Fibroblast of lung (primary cell): Measurements from ENCODE around the gene DCTPP1. TPM values are rescaled to one million over a fixed set of nuclear protein-coding genes. Genes with fewer than 3 reads are reported as not detected.

Experiments used
- DNase-seq, 2 donors: peaks; one replicate each; pipeline versions ENCODE4 v3.0.0 to v3.0.0-alpha.2; 2010; ENCODE audit warnings: low read depth in 2 of 2
- H2AFZ ChIP-seq: 2 replicates; pipeline ENCODE4 v1.5.1; 2012; ENCODE audit warnings: low read length, control low read depth, inconsistent platforms
- H3K27ac ChIP-seq: 2 replicates; pipeline ENCODE4 v1.5.1; 2011; ENCODE audit warnings: low read length, control low read depth; ENCODE audit not compliant: insufficient read depth
- H3K27me3 ChIP-seq: 2 replicates; pipeline ENCODE4 v1.5.1; 2011; ENCODE audit warnings: mild to moderate bottlenecking, low read length; ENCODE audit not compliant: control insufficient read depth, insufficient read depth
- H3K36me3 ChIP-seq: 2 replicates; pipeline ENCODE4 v1.5.1; 2011; ENCODE audit warnings: low read length; ENCODE audit not compliant: control insufficient read depth, insufficient read depth
- H3K4me1 ChIP-seq: 2 replicates; pipeline ENCODE4 v1.5.1; 2011; ENCODE audit warnings: low read length; ENCODE audit not compliant: control insufficient read depth, insufficient read depth; ENCODE audit errors: extremely low read depth
- H3K4me2 ChIP-seq: 2 replicates; pipeline ENCODE4 v1.5.1; 2011; ENCODE audit warnings: low read length, control low read depth; ENCODE audit not compliant: insufficient read depth; ENCODE audit errors: extremely low read depth
- H3K4me3 ChIP-seq, 4 experiments: fragments of 200-600 bp in 1 of 4; sonication (generic) in 1 of 4; replicated peaks in 1 of 4; 2 replicates each; pipeline ENCODE4 v1.5.1; 2011 to 2016; ENCODE audit warnings: low read length in 4 of 4, low read depth in 3 of 4, mild to moderate bottlenecking in 3 of 4, control low read depth in 2 of 4, inconsistent platforms in 1 of 4, mixed read lengths in 1 of 4; ENCODE audit not compliant: insufficient read depth in 1 of 4; ENCODE audit errors: control extremely low read depth in 1 of 4
- H3K79me2 ChIP-seq: 2 replicates; pipeline ENCODE4 v1.5.1; 2012; ENCODE audit warnings: mild to moderate bottlenecking, low read length, inconsistent platforms; ENCODE audit not compliant: control insufficient read depth, insufficient read depth
- H3K9ac ChIP-seq: 2 replicates; pipeline ENCODE4 v1.5.1; 2011; ENCODE audit warnings: mild to moderate bottlenecking, low read length, control low read depth; ENCODE audit not compliant: insufficient read depth
- H3K9me3 ChIP-seq: 2 replicates; pipeline ENCODE4 v1.5.1; 2012; ENCODE audit warnings: low read depth, low read length; ENCODE audit not compliant: control insufficient read depth, insufficient read depth
- H4K20me1 ChIP-seq: 2 replicates; pipeline ENCODE4 v1.5.1; 2011; ENCODE audit warnings: low read length; ENCODE audit not compliant: control insufficient read depth, insufficient read depth; ENCODE audit errors: extremely low read depth
- EZH2 ChIP-seq: IDR thresholded peaks from 2 replicates; pipeline ENCODE4 v1.5.1; 2012; ENCODE audit warnings: low read length, control low read depth, mild to moderate bottlenecking; ENCODE audit errors: missing control alignments
- polyA plus RNA-seq, 2 donors: library from polyadenylated mRNA; depleted of rRNA in 1 of 2; stranded (reverse) in 1 of 2; unstranded in 1 of 2; fragments of >200 nt; gene quantifications; 2 replicates each; pipeline ENCODE4 v1.2.1, GENCODE V29; 2011 to 2012; ENCODE audit warnings: missing spikeins in 1 of 2
- total RNA-seq: library from RNA; depleted of rRNA; stranded (reverse); fragments of >200 nt; gene quantifications from 2 replicates; pipeline ENCODE4 v1.2.1, GENCODE V29; 2014
- TF ChIP-seq, protein P1 (sequence below), 2 donors: IDR thresholded peaks in 1 of 2; conservative IDR thresholded peaks in 1 of 2; 1 replicate in 1 of 2; 2 replicates in 1 of 2; pipeline ENCODE4 v1.5.1; 2011 to 2012; ENCODE audit warnings: low read length in 2 of 2, control low read depth in 1 of 2, inconsistent platforms in 1 of 2, low read depth in 1 of 2, mild to moderate bottlenecking in 1 of 2

Gene DCTPP1
- total and polyA plus RNA-seq, 2 donors (not counting 1 experiment from before 2014, with no cell fraction given) = 6.6 to 23.6 TPM

DNA sequence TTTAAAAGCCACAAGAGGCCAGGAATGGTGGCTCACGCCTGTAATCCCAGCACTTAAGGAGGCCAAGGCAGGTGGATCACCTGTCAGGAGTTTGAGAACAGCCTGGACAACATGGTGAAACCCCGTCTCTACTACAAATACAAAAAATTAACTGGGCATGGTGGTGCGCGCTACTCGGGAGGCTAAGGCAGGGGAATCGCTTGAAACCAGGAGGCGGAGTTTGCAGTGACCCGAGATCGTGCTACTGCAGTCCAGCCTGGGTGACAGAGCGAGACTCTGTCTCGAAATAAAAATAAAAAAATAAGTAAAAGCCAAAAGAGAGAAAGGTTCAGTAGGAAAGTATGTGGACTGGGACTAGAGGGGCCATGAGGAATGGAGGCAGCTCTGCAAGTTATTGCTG is 29.6 kb upstream of the DCTPP1 start:
- H3K4me3 ChIP-seq = no peak overlapping the region
- H3K27ac ChIP-seq = no peak overlapping the region
- H3K9me3 ChIP-seq = no peaks in the 10 kb centered on the region
- H3K4me2 ChIP-seq = no peak overlapping the region
- TF ChIP-seq, protein P1, sequence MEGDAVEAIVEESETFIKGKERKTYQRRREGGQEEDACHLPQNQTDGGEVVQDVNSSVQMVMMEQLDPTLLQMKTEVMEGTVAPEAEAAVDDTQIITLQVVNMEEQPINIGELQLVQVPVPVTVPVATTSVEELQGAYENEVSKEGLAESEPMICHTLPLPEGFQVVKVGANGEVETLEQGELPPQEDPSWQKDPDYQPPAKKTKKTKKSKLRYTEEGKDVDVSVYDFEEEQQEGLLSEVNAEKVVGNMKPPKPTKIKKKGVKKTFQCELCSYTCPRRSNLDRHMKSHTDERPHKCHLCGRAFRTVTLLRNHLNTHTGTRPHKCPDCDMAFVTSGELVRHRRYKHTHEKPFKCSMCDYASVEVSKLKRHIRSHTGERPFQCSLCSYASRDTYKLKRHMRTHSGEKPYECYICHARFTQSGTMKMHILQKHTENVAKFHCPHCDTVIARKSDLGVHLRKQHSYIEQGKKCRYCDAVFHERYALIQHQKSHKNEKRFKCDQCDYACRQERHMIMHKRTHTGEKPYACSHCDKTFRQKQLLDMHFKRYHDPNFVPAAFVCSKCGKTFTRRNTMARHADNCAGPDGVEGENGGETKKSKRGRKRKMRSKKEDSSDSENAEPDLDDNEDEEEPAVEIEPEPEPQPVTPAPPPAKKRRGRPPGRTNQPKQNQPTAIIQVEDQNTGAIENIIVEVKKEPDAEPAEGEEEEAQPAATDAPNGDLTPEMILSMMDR (conservative IDR thresholded peaks at IDR 0.05 in 1 of 2, IDR thresholded peaks at IDR 0.05 in 1 of 2; ENCODE audit: low read depth in 1 of 2, low read length in 2 of 2) = no peak
- no peak for TF ChIP-seq EZH2
- no peaks in the 10 kb centered on the region for H4K20me1 ChIP-seq
- no peak overlapping the region for H3K9ac ChIP-seq
- H3K27me3 ChIP-seq = peaks cover 3% of the 10 kb centered on the region
- H3K36me3 ChIP-seq = no peaks in the 10 kb centered on the region
- H3K79me2 ChIP-seq = no peaks in the 10 kb centered on the region
- H2AFZ ChIP-seq = no peak overlapping the region
- H3K4me1 ChIP-seq = no peaks in the 10 kb centered on the region
- DNase-seq = no peak

DNA sequence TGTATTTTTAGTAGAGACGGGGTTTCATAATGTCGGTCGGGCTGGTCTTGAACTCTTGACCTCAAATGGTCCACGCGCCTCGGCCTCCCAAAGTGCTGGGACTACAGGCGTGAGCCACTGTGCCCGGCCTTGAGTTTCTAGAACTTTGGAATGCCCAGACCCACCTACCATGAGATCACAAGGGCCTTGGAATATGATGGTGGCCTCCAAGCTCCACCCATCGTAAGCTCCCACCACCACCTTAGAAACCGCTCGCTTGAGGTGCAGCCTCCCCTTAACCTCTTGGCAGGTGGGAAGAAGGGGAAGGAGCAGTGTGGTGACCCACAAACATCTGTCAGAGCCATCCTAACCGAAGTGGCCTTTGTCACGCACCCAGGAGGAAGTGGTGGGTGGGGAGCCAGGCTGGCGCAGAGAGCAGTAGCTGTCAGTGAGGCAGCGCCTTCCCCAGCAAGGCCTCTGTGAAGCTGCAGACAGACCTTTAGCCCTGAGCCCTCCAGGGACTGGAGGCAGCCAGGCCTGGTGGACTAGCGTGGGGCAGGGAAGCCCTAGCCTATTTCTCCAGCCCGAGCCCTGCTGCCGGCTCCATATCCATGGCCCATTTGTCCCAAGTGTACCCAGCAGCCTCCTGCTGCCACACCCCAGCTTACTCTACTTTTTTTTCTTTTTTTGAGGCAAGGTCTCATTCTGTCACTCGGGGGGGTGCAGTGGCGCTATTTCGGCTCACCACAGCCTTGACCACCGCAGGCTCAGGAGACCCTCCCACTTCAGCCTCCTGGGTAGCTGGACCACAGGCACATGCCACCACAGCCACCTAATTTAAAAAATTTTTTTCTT is 28.9 kb upstream of the DCTPP1 start:
- Histone ChIP-seq H3K4me2 (no peak overlapping the region), H2AFZ (no peak overlapping the region), H3K27ac (no peak overlapping the region), H3K9me3 (no peaks in the 10 kb centered on the region), H3K27me3 (peaks cover 3% of the 10 kb centered on the region), H3K9ac (no peak overlapping the region), H3K79me2 (no peaks in the 10 kb centered on the region), H4K20me1 (no peaks in the 10 kb centered on the region), H3K36me3 (no peaks in the 10 kb centered on the region), H3K4me1 (no peaks in the 10 kb centered on the region), H3K4me3 (no peak overlapping the region)
- TF ChIP-seq, protein P1 (conservative IDR thresholded peaks at IDR 0.05 in 1 of 2, IDR thresholded peaks at IDR 0.05 in 1 of 2; ENCODE audit: low read depth in 1 of 2, low read length in 2 of 2) = no peak
- no peak for TF ChIP-seq EZH2
- no peak for DNase-seq

DNA sequence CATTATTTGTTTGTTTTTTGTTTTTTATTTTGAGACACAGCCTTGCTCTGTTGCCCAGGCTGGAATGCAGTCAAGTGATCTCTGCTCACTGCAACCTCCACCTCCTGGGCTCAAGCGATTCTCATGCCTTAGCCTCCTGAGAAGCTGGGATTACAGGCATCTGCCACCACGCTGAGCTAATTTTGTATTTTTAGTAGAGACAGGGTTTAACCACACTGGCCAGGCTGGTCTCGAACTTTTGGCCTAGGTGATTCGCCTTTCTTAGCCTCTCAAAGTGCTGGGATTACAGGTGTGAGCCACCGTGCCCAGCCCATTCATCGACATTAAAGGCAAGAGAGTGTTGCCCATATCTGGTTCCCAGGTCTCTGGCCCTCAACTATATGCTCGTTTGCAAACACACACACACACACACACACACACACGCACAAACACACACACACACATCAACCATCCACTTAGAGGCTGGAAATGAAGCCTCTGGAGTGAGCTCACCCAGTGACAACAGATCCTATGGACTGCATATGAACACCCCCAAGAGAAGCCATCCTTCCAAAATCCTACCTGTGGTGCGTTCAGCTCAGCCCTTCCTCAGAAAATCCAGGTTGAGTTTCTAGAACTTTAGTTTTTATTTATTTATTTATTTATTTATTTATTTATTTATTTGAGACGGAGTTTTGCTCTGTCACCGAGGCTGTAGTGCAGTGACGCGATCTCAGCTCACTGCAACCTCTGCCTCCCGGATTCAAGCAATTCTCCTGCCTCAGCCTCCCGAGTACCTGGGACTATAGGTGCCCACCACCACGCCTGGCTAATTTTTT is 28.1 kb upstream of the DCTPP1 start:
- no peaks in the 10 kb centered on the region for H3K4me1 ChIP-seq
- DNase-seq = no peak
- H3K9ac ChIP-seq = no peak overlapping the region
- no peaks in the 10 kb centered on the region for H4K20me1 ChIP-seq
- H3K4me2 ChIP-seq = no peak overlapping the region
- no peak overlapping the region for H3K4me3 ChIP-seq
- H3K27me3 ChIP-seq = peaks cover 3% of the 10 kb centered on the region
- no peaks in the 10 kb centered on the region for H3K79me2 ChIP-seq
- TF ChIP-seq, protein P1 (conservative IDR thresholded peaks at IDR 0.05 in 1 of 2, IDR thresholded peaks at IDR 0.05 in 1 of 2; ENCODE audit: low read depth in 1 of 2, low read length in 2 of 2) = no peak
- no peak for TF ChIP-seq EZH2
- no peak overlapping the region for H3K27ac ChIP-seq
- no peak overlapping the region for H2AFZ ChIP-seq
- no peaks in the 10 kb centered on the region for H3K36me3 ChIP-seq
- no peaks in the 10 kb centered on the region for H3K9me3 ChIP-seq
